Colonic mucosa (tissue), 4 donors: ENCODE data around the gene MRPL20. TPM values are rescaled to one million over a fixed set of nuclear protein-coding genes. Genes with fewer than 3 reads are reported as not detected.

Experiments
- DNase-seq: peaks from one replicate; pipeline ENCODE4 v3.0.0-alpha.2; 2020
- H3K27ac ChIP-seq: fragments of 200-600 bp; one replicate; pipeline ENCODE4 v1.8.0; 2021
- H3K27me3 ChIP-seq: fragments of 200-600 bp; one replicate; pipeline ENCODE4 v1.8.0; 2021
- H3K36me3 ChIP-seq: fragments of 200-600 bp; one replicate; pipeline ENCODE4 v1.8.0; 2021
- H3K4me1 ChIP-seq: fragments of 200-600 bp; one replicate; pipeline ENCODE4 v1.8.0; 2021; ENCODE audit warnings: mild to moderate bottlenecking
- H3K4me3 ChIP-seq: fragments of 200-600 bp; one replicate; pipeline ENCODE4 v1.8.0; 2021
- H3K9ac ChIP-seq, 2 donors: one replicate each; pipeline ENCODE4 v1.7.0; 2013; ENCODE audit warnings: control low read depth in 2 of 2, low read depth in 2 of 2, low read length in 2 of 2
- H3K9me3 ChIP-seq: fragments of 200-600 bp; one replicate; pipeline ENCODE4 v1.8.0; 2021
- CTCF ChIP-seq: fragments of 200-600 bp; IDR thresholded peaks from one replicate; pipeline ENCODE4 v1.8.0; 2022; ENCODE audit warnings: antibody characterized with exemption, mild to moderate bottlenecking
- intact Hi-C: fragments of 100-400 bp; cut with DNase I; formaldehyde crosslinking; loops from one replicate; pipeline ENCODE4 v1.14.1; 2022
- total RNA-seq, 2 donors: library from RNA; stranded (reverse); fragmentation: NEBNext Ultra II Directional in 1 of 2; extraction: Animal tissue kit (Norgen Biotek cat#: 25700) in 1 of 2; gene quantifications; one replicate each; pipeline ENCODE4 v1.2.1, GENCODE V29; 2021
- donor health status: healthy.
- donor health status: DM: no; HTN: no; CAD: no.
- donor health status: DM: no; HTN: no; CAD: no.

MRPL20 gene
- total RNA-seq, 2 donors from 2014 or later: 88.1 to 143 TPM

GRCh38 chr1:1434131-1434823 lies 27.2 kb upstream of the MRPL20 start:
- no peak for TF ChIP-seq CTCF
- H3K9ac ChIP-seq: peak overlapping the region; percentile 64 to 84
- H3K4me3 ChIP-seq: no peak overlapping the region
- H3K9me3 ChIP-seq: no peaks in the 10 kb centered on the region
- H3K36me3 ChIP-seq: no peaks in the 10 kb centered on the region
- peaks cover 4% of the 10 kb centered on the region for H3K27me3 ChIP-seq
- peaks cover 40% of the 10 kb centered on the region for H3K4me1 ChIP-seq
- peak; percentile 40 for DNase-seq
- intact Hi-C loops: no loop called here
- H3K27ac ChIP-seq: peak overlapping the region; percentile 96

GRCh38 chr1:1433804-1434130 lies 26.7 kb upstream of the MRPL20 start:
- peak; percentile 43 for DNase-seq
- H3K27me3 ChIP-seq: peaks cover 4% of the 10 kb centered on the region
- intact Hi-C loops: no loop called here
- no peak for TF ChIP-seq CTCF
- H3K36me3 ChIP-seq: no peaks in the 10 kb centered on the region
- no peaks in the 10 kb centered on the region for H3K9me3 ChIP-seq
- H3K27ac ChIP-seq: peak overlapping the region; percentile 96
- H3K4me3 ChIP-seq: peak overlapping the region; percentile 7
- peaks cover 40% of the 10 kb centered on the region for H3K4me1 ChIP-seq
- H3K9ac ChIP-seq: peak overlapping the region; percentile 64 to 84

- Histone ChIP-seq H3K9ac (peak overlapping the region; percentile 64 to 84), H3K9me3 (no peaks in the 10 kb centered on the region), H3K4me1 (peaks cover 40% of the 10 kb centered on the region), H3K27ac (peak overlapping the region; percentile 96), H3K27me3 (peaks cover 4% of the 10 kb centered on the region), H3K36me3 (no peaks in the 10 kb centered on the region), H3K4me3 (peak overlapping the region; percentile 7)
- intact Hi-C loops: no loop called here
- DNase-seq: peak; percentile 95
- no peak for TF ChIP-seq CTCF
Observed at GRCh38 chr1:1432951-1433803, 26.1 kb upstream of the MRPL20 start.

- TF ChIP-seq CTCF: no peak
- intact Hi-C loops: no loop called here
- DNase-seq: peak; percentile 29
- Histone ChIP-seq H3K4me3 (no peak overlapping the region), H3K4me1 (peaks cover 34% of the 10 kb centered on the region), H3K9me3 (no peaks in the 10 kb centered on the region), H3K36me3 (no peaks in the 10 kb centered on the region), H3K9ac (peak overlapping the region; percentile 64 to 84), H3K27me3 (peaks cover 4% of the 10 kb centered on the region), H3K27ac (peak overlapping the region; percentile 96)
Observed at GRCh38 chr1:1432274-1432950, 25.3 kb upstream of the MRPL20 start.

- Histone ChIP-seq H3K9me3 (no peaks in the 10 kb centered on the region), H3K9ac (peak overlapping the region; percentile 64 to 84), H3K4me1 (peaks cover 30% of the 10 kb centered on the region), H3K27ac (peak overlapping the region; percentile 96), H3K27me3 (peaks cover 4% of the 10 kb centered on the region), H3K36me3 (no peaks in the 10 kb centered on the region), H3K4me3 (no peak overlapping the region)
- no peak for TF ChIP-seq CTCF
- intact Hi-C loops: no loop called here
- peak; percentile 81 for DNase-seq
Observed at GRCh38 chr1:1431845-1432273, 24.8 kb upstream of the MRPL20 start.
